HEK293 (cell line): ENCODE data around the gene SLC25A47.
A peak's percentile ranks its signal among the peaks of the same experiment; 100 is the strongest.

ENCODE experiments used
- EGR2 ChIP-seq: fragments of 450-650 bp; formaldehyde crosslinking; IDR thresholded peaks from 2 replicates; pipeline ENCODE4 v1.5.1; 2016; ENCODE audit warnings: low read depth, missing biosample characterization, missing genetic modification characterization
- ELK4 ChIP-seq: IDR thresholded peaks from 2 replicates; pipeline ENCODE4 v1.6.1; 2011; ENCODE audit warnings: mild to moderate bottlenecking, low read depth, low read length, borderline replicate concordance
- GLIS1 ChIP-seq: fragments of 450-650 bp; formaldehyde crosslinking; IDR thresholded peaks from 2 replicates; pipeline ENCODE4 v1.5.1; 2016; ENCODE audit warnings: missing biosample characterization, missing genetic modification characterization
- KLF7 ChIP-seq: fragments of 450-650 bp; formaldehyde crosslinking; IDR thresholded peaks from 2 replicates; pipeline ENCODE4 v1.5.1; 2016; ENCODE audit warnings: missing biosample characterization, missing genetic modification characterization, borderline replicate concordance
- KLF8 ChIP-seq: fragments of 450-650 bp; formaldehyde crosslinking; IDR thresholded peaks from 2 replicates; pipeline ENCODE4 v1.5.1; 2016; ENCODE audit warnings: missing biosample characterization, missing genetic modification characterization
- KLF9 ChIP-seq: fragments of 450-650 bp; formaldehyde crosslinking; IDR thresholded peaks from 2 replicates; pipeline ENCODE4 v1.5.1; 2016; ENCODE audit warnings: missing biosample characterization, missing genetic modification characterization, low read depth
- REPIN1 ChIP-seq: fragments of 450-650 bp; formaldehyde crosslinking; IDR thresholded peaks from 2 replicates; pipeline ENCODE4 v1.5.1; 2017; ENCODE audit warnings: missing biosample characterization, missing genetic modification characterization, low read depth
- WT1 ChIP-seq: fragments of 450-650 bp; formaldehyde crosslinking; IDR thresholded peaks from 2 replicates; pipeline ENCODE4 v1.5.1; 2016; ENCODE audit warnings: missing biosample characterization, missing genetic modification characterization
- YY2 ChIP-seq: fragments of 450-650 bp; formaldehyde crosslinking; IDR thresholded peaks from 2 replicates; pipeline ENCODE4 v1.5.1; 2016; ENCODE audit warnings: missing biosample characterization, missing genetic modification characterization
- ZBTB17 ChIP-seq: fragments of 450-650 bp; formaldehyde crosslinking; IDR thresholded peaks from 2 replicates; pipeline ENCODE4 v1.5.1; 2016; ENCODE audit warnings: missing biosample characterization, missing genetic modification characterization
- ZBTB20 ChIP-seq: fragments of 450-650 bp; formaldehyde crosslinking; IDR thresholded peaks from 2 replicates; pipeline ENCODE4 v1.5.1; 2016; ENCODE audit warnings: missing biosample characterization, missing genetic modification characterization
- ZBTB8A ChIP-seq: fragments of 450-650 bp; formaldehyde crosslinking; IDR thresholded peaks from 2 replicates; pipeline ENCODE4 v1.5.1; 2016; ENCODE audit warnings: missing biosample characterization, missing genetic modification characterization
- ZFHX2 ChIP-seq: fragments of 450-650 bp; formaldehyde crosslinking; conservative IDR thresholded peaks from 2 replicates; pipeline ENCODE4 v1.5.1; 2016; ENCODE audit warnings: missing biosample characterization, missing genetic modification characterization
- ZFP3 ChIP-seq: fragments of 450-650 bp; formaldehyde crosslinking; IDR thresholded peaks from 2 replicates; pipeline ENCODE4 v1.5.1; 2016; ENCODE audit warnings: low read depth, missing biosample characterization, missing genetic modification characterization
- ZFP41 ChIP-seq: fragments of 450-650 bp; formaldehyde crosslinking; IDR thresholded peaks from 2 replicates; pipeline ENCODE4 v1.5.1; 2016; ENCODE audit warnings: missing biosample characterization, missing genetic modification characterization, borderline replicate concordance
- ZNF121 ChIP-seq: fragments of 450-650 bp; formaldehyde crosslinking; IDR thresholded peaks from 2 replicates; pipeline ENCODE4 v1.5.1; 2016; ENCODE audit warnings: missing biosample characterization, missing genetic modification characterization
- ZNF24 ChIP-seq: fragments of 450-650 bp; formaldehyde crosslinking; IDR thresholded peaks from 2 replicates; pipeline ENCODE4 v1.5.1; 2016; ENCODE audit warnings: missing biosample characterization, missing genetic modification characterization
- ZNF324 ChIP-seq: fragments of 450-650 bp; formaldehyde crosslinking; IDR thresholded peaks from 2 replicates; pipeline ENCODE4 v1.5.1; 2016; ENCODE audit warnings: missing biosample characterization, missing genetic modification characterization
- ZNF335 ChIP-seq: fragments of 450-650 bp; formaldehyde crosslinking; conservative IDR thresholded peaks from 2 replicates; pipeline ENCODE4 v1.5.1; 2016; ENCODE audit warnings: missing biosample characterization, missing genetic modification characterization
- ZNF341 ChIP-seq: fragments of 450-650 bp; formaldehyde crosslinking; IDR thresholded peaks from 2 replicates; pipeline ENCODE4; 2016; ENCODE audit warnings: low read depth, missing biosample characterization, missing genetic modification characterization
- ZNF518A ChIP-seq: fragments of 450-650 bp; formaldehyde crosslinking; conservative IDR thresholded peaks from 2 replicates; pipeline ENCODE4 v1.5.1; 2016; ENCODE audit warnings: low read depth, missing biosample characterization, missing genetic modification characterization
- ZNF521 ChIP-seq: fragments of 450-650 bp; formaldehyde crosslinking; IDR thresholded peaks from 2 replicates; pipeline ENCODE4 v1.5.1; 2017; ENCODE audit warnings: missing biosample characterization, mild to moderate bottlenecking, missing genetic modification characterization
- ZNF561 ChIP-seq: fragments of 450-650 bp; IDR thresholded peaks from 2 replicates; pipeline ENCODE4 v1.5.1; 2018; ENCODE audit warnings: missing biosample characterization, missing genetic modification characterization, borderline replicate concordance
- ZNF629 ChIP-seq: fragments of 450-650 bp; formaldehyde crosslinking; IDR thresholded peaks from 2 replicates; pipeline ENCODE4 v1.5.1; 2017; ENCODE audit warnings: missing biosample characterization, missing genetic modification characterization
- ZNF677 ChIP-seq: fragments of 450-650 bp; IDR thresholded peaks from 2 replicates; pipeline ENCODE4 v1.5.0; 2018; ENCODE audit warnings: missing biosample characterization, mild to moderate bottlenecking, missing genetic modification characterization, moderate library complexity
- ZNF692 ChIP-seq: fragments of 450-650 bp; formaldehyde crosslinking; IDR thresholded peaks from 2 replicates; pipeline ENCODE4 v1.5.1; 2016; ENCODE audit warnings: missing biosample characterization, missing genetic modification characterization
- ZNF76 ChIP-seq: fragments of 450-650 bp; formaldehyde crosslinking; IDR thresholded peaks from 2 replicates; pipeline ENCODE4; 2016; ENCODE audit warnings: low read depth, missing biosample characterization, missing genetic modification characterization, borderline replicate concordance
- ZSCAN5A ChIP-seq: fragments of 450-650 bp; formaldehyde crosslinking; IDR thresholded peaks from 2 replicates; pipeline ENCODE4 v1.5.1; 2016; ENCODE audit warnings: missing biosample characterization, missing genetic modification characterization

SLC25A47 gene

DNA sequence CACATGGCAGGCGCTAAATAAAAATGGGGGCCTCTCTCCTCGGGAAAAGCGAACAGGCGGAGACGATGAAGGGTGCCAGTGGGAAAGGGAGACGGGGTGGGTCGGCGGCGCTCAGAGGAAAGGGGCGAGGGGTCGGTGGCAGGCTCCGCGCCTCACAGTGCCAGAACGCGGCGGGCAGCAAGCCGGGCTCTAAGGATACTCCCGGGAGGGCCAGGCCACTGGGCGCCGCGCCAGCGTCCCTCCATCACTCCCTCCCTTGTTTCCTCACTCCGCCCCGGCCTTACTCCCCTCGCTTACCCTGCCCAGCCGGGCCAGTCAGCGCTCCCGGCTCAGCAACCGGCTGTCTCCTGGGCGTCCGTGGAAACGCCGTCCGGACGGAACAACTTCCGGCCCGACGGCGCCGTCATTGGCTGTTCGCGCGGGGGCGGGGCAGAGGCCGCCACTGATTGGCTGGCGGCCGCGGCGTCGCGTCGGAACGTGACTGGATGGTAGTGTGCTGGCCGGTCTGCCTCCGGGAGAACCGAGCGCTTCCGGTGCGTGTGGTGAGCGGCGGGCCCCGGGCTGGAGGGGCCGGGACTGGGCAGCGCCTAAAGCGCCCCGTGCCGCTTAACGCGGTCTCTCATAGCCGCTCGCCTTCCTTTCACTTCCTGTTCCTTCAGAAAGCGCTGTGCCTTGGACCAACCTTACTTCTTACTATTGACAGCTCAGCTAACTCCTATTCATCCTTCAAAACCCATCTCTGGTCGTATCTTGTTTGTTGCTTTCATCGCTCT, 53.0 kb downstream of the SLC25A47 start, which contains the start of gene WDR25 (continued):
- TF ChIP-seq ZNF518A (tag by site-specific recombination) (peak; percentile 82), WT1 (tag by site-specific recombination) (peak; percentile 92), ZSCAN5A (tag by site-specific recombination) (peak; percentile 83; the same call in 1 of the 2 replicates), ZBTB20 (tag by site-specific recombination) (peak; percentile 95), ZFP3 (tag by site-specific recombination) (peak; percentile 100), ZNF521 (tag by site-specific recombination) (no peak), REPIN1 (tag by site-specific recombination) (peak; percentile 31; the same call in 1 of the 2 replicates), YY2 (tag by site-specific recombination) (peak; percentile 75), ELK4 (peak; percentile 63; the same call in 1 of the 2 replicates), KLF8 (peak; percentile 93), EGR2 (peak; percentile 67; the same call in 1 of the 2 replicates), ZNF629 (tag by site-specific recombination) (peak; percentile 78), GLIS1 (tag by site-specific recombination) (peak; percentile 40), ZNF76 (tag by site-specific recombination) (peak; percentile 76; the same call in 1 of the 2 replicates), ZNF24 (tag by site-specific recombination) (no peak; the same call in none of the 2 replicates), KLF7 (tag by site-specific recombination) (peak; percentile 84), KLF9 (peak; percentile 87; the same call in 1 of the 2 replicates), ZBTB17 (tag by site-specific recombination) (peak; percentile 99), ZNF341 (peak; percentile 86), ZNF324 (tag by site-specific recombination) (peak; percentile 72; the same call in 1 of the 2 replicates), ZFP41 (tag by site-specific recombination) (no peak), ZBTB8A (tag by site-specific recombination) (peak; percentile 77), ZNF561 (tag by site-specific recombination) (no peak), ZNF335 (tag by site-specific recombination) (peak; percentile 90), ZNF677 (tag by site-specific recombination) (no peak), ZFHX2 (peak; percentile 74), ZNF692 (tag by site-specific recombination) (peak; percentile 88), ZNF121 (tag by site-specific recombination) (0 out of 2 replicates have a peak, but pooled peaks have one; percentile 13)
